Measurements from ENCODE around the gene RACK1. TPM values are rescaled to one million over a fixed set of nuclear protein-coding genes. Genes with fewer than 3 reads are reported as not detected.
"Not testable (repeated sequence)": the region's sequence is repeated elsewhere in the genome, so short reads cannot be mapped to it uniquely, and the experiment has no call there.

Gene RACK1
- total RNA-seq, 1 experiment from 2014 or later, result 6,126 TPM

DNA sequence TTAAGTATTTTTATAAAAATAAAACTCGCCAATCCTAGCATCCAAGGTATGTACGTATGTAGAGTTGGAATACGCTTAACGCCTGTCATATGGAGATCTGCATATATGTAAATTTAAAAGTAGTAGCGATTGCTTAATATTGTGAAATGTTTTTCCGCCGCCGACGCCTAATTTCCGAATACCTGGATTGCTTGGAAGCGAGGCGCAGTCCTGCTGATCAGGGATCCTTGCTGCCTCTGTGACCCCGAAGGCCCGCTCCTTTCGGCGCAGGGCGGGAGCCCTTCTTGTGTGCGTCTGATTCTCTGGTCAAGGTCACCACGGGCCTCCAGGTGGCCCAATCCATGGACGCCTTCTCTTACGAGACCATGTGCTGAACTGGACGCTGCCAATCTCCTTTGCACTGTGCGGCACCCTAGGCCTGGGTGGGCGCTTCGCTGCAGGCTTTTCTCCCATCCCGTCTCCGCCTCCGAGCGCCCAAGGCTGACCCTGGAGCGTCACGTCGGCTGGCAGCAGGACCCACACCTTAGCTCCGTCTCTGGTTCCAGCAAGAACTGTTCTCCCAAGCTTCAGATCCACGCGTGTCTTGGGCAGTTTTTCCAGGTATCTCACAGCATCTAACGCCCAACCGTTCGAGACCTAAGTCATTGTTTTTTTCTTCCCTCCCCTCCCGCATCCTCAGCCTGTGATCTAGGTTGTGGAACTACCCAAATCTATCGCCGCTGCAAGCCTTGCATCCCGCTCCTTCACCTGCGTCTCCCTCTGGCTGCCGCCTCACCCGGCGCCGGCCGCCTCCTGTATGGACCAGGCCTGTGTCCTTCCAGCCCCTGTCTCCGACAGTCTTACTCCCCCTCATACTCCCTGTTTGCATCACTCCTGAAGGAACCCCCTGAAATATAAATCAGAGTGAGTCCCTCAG is 24.2 kb downstream of the RACK1 start:
- DNase-seq, result no peak

DNA sequence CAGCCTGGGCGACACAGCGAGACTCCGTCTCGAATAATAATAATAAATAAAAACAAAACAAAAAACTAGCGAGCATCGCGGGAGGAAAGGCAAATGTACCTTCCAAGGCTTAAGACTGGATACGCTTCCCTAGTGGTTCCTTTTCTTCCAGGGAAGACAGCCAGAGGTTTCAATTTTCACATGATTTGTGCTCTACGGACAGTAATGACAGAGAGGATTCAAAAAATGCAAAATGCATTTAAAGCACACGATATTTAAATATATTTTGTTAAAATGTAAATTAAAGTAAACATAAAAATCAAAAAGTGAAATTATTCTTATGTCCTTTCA is 24.9 kb downstream of the RACK1 start:
- Histone ChIP-seq H3K36me3 (replicated peaks; ENCODE audit: control insufficient read depth, insufficient read depth, low read length) (no peaks in the 10 kb centered on the region), H3K4me3 (ENCODE audit: insufficient read depth, low read depth, low read length) (peak overlapping the region; percentile 66), H3K27me3 (ENCODE audit: control insufficient read depth, insufficient read depth, low read length) (peaks cover 11% of the 10 kb centered on the region; the same call in 1 of the 2 replicates)
- no peak for DNase-seq

More for the DNA sequence above, 24.2 kb downstream of the RACK1 start:
- no peaks in the 10 kb centered on the region for H3K36me3 ChIP-seq (replicated peaks; ENCODE audit: control insufficient read depth, insufficient read depth, low read length)
- H3K4me3 ChIP-seq (ENCODE audit: insufficient read depth, low read depth, low read length), result no peak overlapping the region
- H3K27me3 ChIP-seq (ENCODE audit: control insufficient read depth, insufficient read depth, low read length), result peaks cover 11% of the 10 kb centered on the region; the same call in 1 of the 2 replicates

GRCh38 chr5:181217803-181218062 is 26.0 kb downstream of the RACK1 start:
- Histone ChIP-seq H3K27me3 (ENCODE audit: control insufficient read depth, insufficient read depth, low read length) (peaks cover 11% of the 10 kb centered on the region; the same call in 1 of the 2 replicates), H3K36me3 (replicated peaks; ENCODE audit: control insufficient read depth, insufficient read depth, low read length) (no peaks in the 10 kb centered on the region), H3K4me3 (ENCODE audit: insufficient read depth, low read depth, low read length) (peak overlapping the region; percentile 66)
- no peak for DNase-seq

DNA sequence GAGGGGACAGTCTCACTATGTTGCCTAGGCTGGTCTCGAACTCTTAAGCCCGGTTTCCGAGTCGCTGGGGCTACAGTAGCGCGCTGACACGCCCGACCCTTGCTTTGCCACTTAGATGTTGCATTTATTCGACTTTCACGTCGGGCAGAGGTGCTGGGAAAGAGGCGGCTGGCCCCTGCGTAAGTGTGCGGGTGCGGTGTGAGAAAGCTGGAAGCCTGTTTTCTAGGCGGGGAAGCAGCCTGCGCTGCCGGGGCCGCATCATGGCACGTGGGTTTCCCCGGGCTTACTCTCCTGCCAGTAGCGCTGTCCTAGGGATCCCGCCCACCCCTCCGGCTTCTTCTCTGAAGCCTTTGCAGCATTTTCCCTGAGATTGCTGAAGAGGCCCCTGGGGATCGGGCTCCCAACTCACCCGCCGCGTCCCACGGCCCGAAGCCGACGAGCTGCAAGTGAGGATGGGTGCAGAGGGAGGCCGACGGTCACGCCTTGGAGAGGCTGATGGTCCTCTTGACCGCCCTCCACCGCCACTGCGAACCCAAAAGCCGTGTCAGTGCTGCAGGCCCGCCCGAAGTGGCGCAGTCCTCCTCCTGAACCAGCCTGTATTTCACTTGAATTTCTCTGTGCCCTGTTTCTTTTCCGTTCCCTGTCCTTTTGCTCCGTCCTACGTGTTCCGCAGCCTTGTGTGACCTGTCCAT is 26.4 kb downstream of the RACK1 start:
- Histone ChIP-seq H3K36me3 (replicated peaks; ENCODE audit: control insufficient read depth, insufficient read depth, low read length) (no peaks in the 10 kb centered on the region), H3K27me3 (ENCODE audit: control insufficient read depth, insufficient read depth, low read length) (peaks cover 11% of the 10 kb centered on the region; the same call in 1 of the 2 replicates), H3K4me3 (ENCODE audit: insufficient read depth, low read depth, low read length) (peak overlapping the region; percentile 66)
- DNase-seq, result peak; percentile 82

DNA sequence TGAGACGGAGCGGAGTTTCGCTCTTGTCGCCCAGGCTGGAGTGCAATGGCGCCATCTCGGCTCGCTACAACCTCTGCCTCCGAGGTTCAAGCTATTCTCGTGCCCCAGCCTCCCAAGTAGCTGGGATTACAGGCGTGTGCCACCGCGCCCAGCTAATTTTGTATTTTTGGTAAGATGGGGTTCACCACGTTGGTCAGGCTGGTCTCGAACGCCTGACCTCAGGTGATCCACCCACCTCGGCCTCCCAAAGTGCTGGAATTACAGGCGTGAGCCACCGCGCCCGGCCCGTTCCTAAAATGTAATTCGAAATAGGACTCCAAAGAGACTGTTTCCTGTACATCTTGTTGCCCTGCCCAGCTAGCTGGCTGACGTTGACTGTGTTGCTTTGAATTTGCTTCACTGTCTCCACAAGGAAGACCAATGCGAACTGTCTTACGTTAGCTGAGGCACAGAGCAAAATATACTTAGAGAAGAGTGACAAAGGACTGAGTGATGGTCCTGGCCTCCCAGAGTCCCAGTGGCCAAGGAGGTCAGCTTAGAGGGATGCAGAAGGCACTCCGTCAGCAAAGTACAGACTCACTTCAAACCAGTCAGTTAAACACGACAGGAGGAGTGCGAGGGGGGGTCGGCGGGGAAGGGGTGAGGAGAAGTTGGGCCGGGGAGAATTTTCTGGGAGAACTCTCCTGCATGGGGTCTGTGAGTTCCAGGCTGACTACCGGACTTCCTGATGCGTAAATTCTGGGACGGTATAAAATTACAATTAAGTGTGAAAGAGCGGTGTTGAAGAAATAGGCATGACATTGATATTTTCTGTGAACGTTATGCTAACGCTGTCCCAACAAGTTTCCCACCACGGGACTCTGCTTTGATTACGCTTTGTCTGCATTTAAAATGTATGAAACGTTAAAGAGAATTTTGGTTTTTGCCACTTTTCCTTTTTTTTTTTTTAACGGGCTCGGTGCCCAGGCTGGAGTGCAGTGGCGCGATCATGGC is 27.4 kb downstream of the RACK1 start:
- Histone ChIP-seq H3K27me3 (ENCODE audit: control insufficient read depth, insufficient read depth, low read length) (peaks cover 11% of the 10 kb centered on the region; the same call in 1 of the 2 replicates), H3K36me3 (replicated peaks; ENCODE audit: control insufficient read depth, insufficient read depth, low read length) (no peaks in the 10 kb centered on the region), H3K4me3 (ENCODE audit: insufficient read depth, low read depth, low read length) (peak overlapping the region; percentile 66)
- no peak for DNase-seq

- H3K27me3 ChIP-seq (ENCODE audit: control insufficient read depth, insufficient read depth, low read length), result peaks cover 11% of the 10 kb centered on the region; the same call in 1 of the 2 replicates
- DNase-seq; H3K4me3 ChIP-seq (ENCODE audit: insufficient read depth, low read depth, low read length); H3K36me3 ChIP-seq (replicated peaks; ENCODE audit: control insufficient read depth, insufficient read depth, low read length): not testable (repeated sequence)
Measured at GRCh38 chr5:181214249-181214648, 29.5 kb downstream of the RACK1 start.

- DNase-seq, result no peak
- H3K4me3 ChIP-seq (ENCODE audit: insufficient read depth, low read depth, low read length), result no peak overlapping the region
- H3K36me3 ChIP-seq (replicated peaks; ENCODE audit: control insufficient read depth, insufficient read depth, low read length), result no peaks in the 10 kb centered on the region
- peaks cover 11% of the 10 kb centered on the region; the same call in 1 of the 2 replicates for H3K27me3 ChIP-seq (ENCODE audit: control insufficient read depth, insufficient read depth, low read length)
Measured at GRCh38 chr5:181212934-181213333, 30.8 kb downstream of the RACK1 start.

GRCh38 chr5:181212080-181212479 is 31.6 kb downstream of the RACK1 start:
- Histone ChIP-seq H3K27me3 (ENCODE audit: control insufficient read depth, insufficient read depth, low read length) (peaks cover 8% of the 10 kb centered on the region; the same call in 1 of the 2 replicates), H3K36me3 (replicated peaks; ENCODE audit: control insufficient read depth, insufficient read depth, low read length) (no peaks in the 10 kb centered on the region), H3K4me3 (ENCODE audit: insufficient read depth, low read depth, low read length) (no peak overlapping the region)
- peak; percentile 2 for DNase-seq

- no peak overlapping the region for H3K4me3 ChIP-seq (ENCODE audit: insufficient read depth, low read depth, low read length)
- peaks cover 5% of the 10 kb centered on the region for H3K27me3 ChIP-seq (ENCODE audit: control insufficient read depth, insufficient read depth, low read length)
- peak; percentile 55 for DNase-seq
- H3K36me3 ChIP-seq (replicated peaks; ENCODE audit: control insufficient read depth, insufficient read depth, low read length), result no peaks in the 10 kb centered on the region
Measured at GRCh38 chr5:181211208-181211607, 32.5 kb downstream of the RACK1 start.

- H3K27me3 ChIP-seq (ENCODE audit: control insufficient read depth, insufficient read depth, low read length); H3K4me3 ChIP-seq (ENCODE audit: insufficient read depth, low read depth, low read length); H3K36me3 ChIP-seq (replicated peaks; ENCODE audit: control insufficient read depth, insufficient read depth, low read length); DNase-seq: not testable (repeated sequence)
Measured at GRCh38 chr5:181210698-181211097, 33.0 kb downstream of the RACK1 start.

GRCh38 chr5:181210148-181210547 is 33.6 kb downstream of the RACK1 start:
- peaks cover 14% of the 10 kb centered on the region for H3K27me3 ChIP-seq (ENCODE audit: control insufficient read depth, insufficient read depth, low read length)
- not testable (repeated sequence) for H3K36me3 ChIP-seq (replicated peaks; ENCODE audit: control insufficient read depth, insufficient read depth, low read length); H3K4me3 ChIP-seq (ENCODE audit: insufficient read depth, low read depth, low read length); DNase-seq

DNA sequence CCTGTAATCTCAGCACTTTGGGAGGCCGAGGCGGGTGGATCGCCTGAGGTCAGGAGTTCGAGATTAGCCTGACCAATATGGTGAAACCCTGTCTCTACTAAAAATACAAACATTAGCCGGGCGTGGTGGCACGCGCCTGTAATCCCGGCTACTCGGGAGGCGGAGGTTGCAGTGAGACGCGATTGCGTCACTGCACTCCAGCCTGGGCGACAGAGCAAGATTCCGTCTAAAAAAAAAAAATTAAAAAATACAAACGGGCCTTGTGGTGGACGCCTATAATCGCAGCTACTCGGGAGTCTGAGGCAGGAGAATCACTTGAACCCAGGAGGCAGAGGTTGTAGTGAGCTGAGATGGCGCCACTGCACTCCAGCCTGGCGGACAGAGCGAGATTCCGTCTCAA is 34.7 kb downstream of the RACK1 start:
- not testable (repeated sequence) for H3K4me3 ChIP-seq (ENCODE audit: insufficient read depth, low read depth, low read length); DNase-seq; H3K36me3 ChIP-seq (replicated peaks; ENCODE audit: control insufficient read depth, insufficient read depth, low read length)
- peaks cover 26% of the 10 kb centered on the region for H3K27me3 ChIP-seq (ENCODE audit: control insufficient read depth, insufficient read depth, low read length)

- Histone ChIP-seq H3K27me3 (ENCODE audit: control insufficient read depth, insufficient read depth, low read length) (peaks cover 37% of the 10 kb centered on the region), H3K4me3 (ENCODE audit: insufficient read depth, low read depth, low read length) (no peak overlapping the region), H3K36me3 (replicated peaks; ENCODE audit: control insufficient read depth, insufficient read depth, low read length) (no peaks in the 10 kb centered on the region)
- DNase-seq, result no peak
Measured at GRCh38 chr5:181207960-181208253, 35.8 kb downstream of the RACK1 start.

DNA sequence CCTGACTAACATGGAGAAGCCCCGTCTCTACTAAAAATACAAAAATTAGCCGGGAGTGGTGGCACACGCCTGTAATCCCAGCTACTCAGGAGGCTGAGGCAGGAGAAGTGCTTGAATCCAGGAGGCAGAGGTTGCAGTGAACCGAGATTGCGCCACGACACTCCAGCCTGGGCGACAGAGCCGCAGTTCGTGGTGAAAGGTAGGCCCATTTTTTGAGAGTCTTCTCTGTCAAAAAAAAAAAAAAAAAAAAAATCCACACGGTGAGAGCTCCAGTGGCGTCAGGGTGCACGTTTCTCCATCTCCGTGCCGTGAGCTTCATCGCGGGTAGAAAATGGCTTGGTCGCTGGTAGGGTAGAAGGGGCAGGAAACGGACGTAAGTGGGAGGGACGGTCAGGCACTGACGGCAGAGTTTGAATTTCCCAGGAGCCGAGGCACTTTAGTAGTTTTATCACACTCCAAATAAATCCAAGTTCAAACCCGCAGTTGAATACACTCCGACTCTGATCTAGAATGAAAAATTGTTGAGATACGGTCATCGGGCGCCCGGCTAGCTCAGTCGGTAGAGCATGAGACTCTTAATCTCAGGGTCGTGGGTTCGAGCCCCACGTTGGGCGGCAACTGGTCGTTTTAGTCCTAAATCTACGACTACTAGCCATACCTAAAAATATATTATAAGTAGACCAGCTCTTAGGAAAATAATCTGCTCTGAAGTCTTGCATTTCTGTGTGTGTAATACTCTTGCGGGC is 36.3 kb downstream of the RACK1 start:
- H3K27me3 ChIP-seq (ENCODE audit: control insufficient read depth, insufficient read depth, low read length), result peaks cover 41% of the 10 kb centered on the region

More for the DNA sequence above, 36.3 kb downstream of the RACK1 start:
- H3K4me3 ChIP-seq (ENCODE audit: insufficient read depth, low read depth, low read length), result peak overlapping the region; percentile 81
- DNase-seq, result peak; percentile 51
- H3K36me3 ChIP-seq (replicated peaks; ENCODE audit: control insufficient read depth, insufficient read depth, low read length), result no peaks in the 10 kb centered on the region

Measured in H7 (cell line).